Lower leg skin (tissue), 4 donors: Measurements from ENCODE around the gene SLC22A7. TPM values are rescaled to one million over a fixed set of nuclear protein-coding genes. Genes with fewer than 3 reads are reported as not detected.

Experiments
- DNase-seq, 2 donors: peaks; one replicate each; pipeline ENCODE4 v3.0.0-alpha.2; 2019; ENCODE audit warnings: low spot score in 2 of 2
- H3K4me3 ChIP-seq: fragments of 200-600 bp; sonication (generic); 2 replicates; pipeline ENCODE4 v1.5.1; 2017; ENCODE audit warnings: mild to moderate bottlenecking, low read depth; ENCODE audit not compliant: poor library complexity, severe bottlenecking
- CTCF ChIP-seq, 3 donors: fragments of 450-650 bp; IDR thresholded peaks; one replicate each; pipeline ENCODE4 v1.5.1; 2016; ENCODE audit warnings: antibody characterized with exemption in 3 of 3, mild to moderate bottlenecking in 3 of 3, moderate library complexity in 2 of 3
- POLR2A ChIP-seq, 2 donors: fragments of 450-650 bp; IDR thresholded peaks; one replicate each; pipeline ENCODE4 v1.6.1; 2016 to 2017; ENCODE audit warnings: antibody characterized with exemption in 2 of 2, mild to moderate bottlenecking in 1 of 2, moderate library complexity in 1 of 2
- WGBS, 2 donors: methylation state at CpG; one replicate each; pipeline ENCODE4 v1.1.5; 2018; 5-methylcytosine and 5-hydroxymethylcytosine counted together
- intact Hi-C: fragments of 100-400 bp; cut with DNase I; formaldehyde crosslinking; loops from one replicate; pipeline ENCODE4 v1.15.0; 2023; ENCODE audit warnings: low total_unique reads
- total RNA-seq, 4 donors: library from RNA; depleted of rRNA; stranded (reverse); fragments of >200 nt; gene quantifications; one replicate each; pipeline ENCODE4 v1.1.0, GENCODE V29; 2016

The SLC22A7 gene
- total RNA-seq, 4 donors from 2014 or later = not detected

GRCh38 chr6:43254846-43255245 lies 43.2 kb upstream of the SLC22A7 start:
- TF ChIP-seq POLR2A (IDR thresholded peaks at IDR 0.05) = no peak
- TF ChIP-seq CTCF (IDR thresholded peaks at IDR 0.05) = no peak
- intact Hi-C loops = no loop called here
- 83 to 87% methylated on average over 11 of the region's 11 CpGs for WGBS, 2 donors
- H3K4me3 ChIP-seq = no peak overlapping the region
- no peak for DNase-seq

- TF ChIP-seq CTCF (IDR thresholded peaks at IDR 0.05) (no peak), POLR2A (IDR thresholded peaks at IDR 0.05) (no peak)
- DNase-seq = no peak
- WGBS, 2 donors = 73 to 81% methylated on average over 8 to 11 of the region's 11 CpGs
- intact Hi-C loops = no loop called here
- H3K4me3 ChIP-seq = no peak overlapping the region
These were observed 42.5 kb upstream of the SLC22A7 start for GRCh38 chr6:43255408-43256054.

- intact Hi-C loops = no loop called here
- WGBS, 2 donors = 82 to 84% methylated on average over 9 of the region's 9 CpGs
- DNase-seq = no peak
- no peak overlapping the region for H3K4me3 ChIP-seq
- no peak for TF ChIP-seq POLR2A (IDR thresholded peaks at IDR 0.05)
These were observed 41.2 kb upstream of the SLC22A7 start for GRCh38 chr6:43256670-43257366.

- H3K4me3 ChIP-seq = no peak overlapping the region
- WGBS, 2 donors = 78 to 84% methylated on average over 12 of the region's 12 CpGs
- TF ChIP-seq POLR2A (IDR thresholded peaks at IDR 0.05) = no peak
- no peak for TF ChIP-seq CTCF (IDR thresholded peaks at IDR 0.05)
- DNase-seq = no peak
- intact Hi-C loops = no loop called here
These were observed 40.5 kb upstream of the SLC22A7 start for GRCh38 chr6:43257367-43258145.

- WGBS, 2 donors = 53 to 56% methylated on average over 4 of the region's 4 CpGs
- intact Hi-C loops = no loop called here
- no peak overlapping the region for H3K4me3 ChIP-seq
- TF ChIP-seq POLR2A (IDR thresholded peaks at IDR 0.05) (no peak), CTCF (IDR thresholded peaks at IDR 0.05) (no peak)
- no peak for DNase-seq
These were observed 39.9 kb upstream of the SLC22A7 start for GRCh38 chr6:43258180-43258579.
